Measurements from ENCODE around the gene BCL2L14.

BCL2L14 gene

DNA sequence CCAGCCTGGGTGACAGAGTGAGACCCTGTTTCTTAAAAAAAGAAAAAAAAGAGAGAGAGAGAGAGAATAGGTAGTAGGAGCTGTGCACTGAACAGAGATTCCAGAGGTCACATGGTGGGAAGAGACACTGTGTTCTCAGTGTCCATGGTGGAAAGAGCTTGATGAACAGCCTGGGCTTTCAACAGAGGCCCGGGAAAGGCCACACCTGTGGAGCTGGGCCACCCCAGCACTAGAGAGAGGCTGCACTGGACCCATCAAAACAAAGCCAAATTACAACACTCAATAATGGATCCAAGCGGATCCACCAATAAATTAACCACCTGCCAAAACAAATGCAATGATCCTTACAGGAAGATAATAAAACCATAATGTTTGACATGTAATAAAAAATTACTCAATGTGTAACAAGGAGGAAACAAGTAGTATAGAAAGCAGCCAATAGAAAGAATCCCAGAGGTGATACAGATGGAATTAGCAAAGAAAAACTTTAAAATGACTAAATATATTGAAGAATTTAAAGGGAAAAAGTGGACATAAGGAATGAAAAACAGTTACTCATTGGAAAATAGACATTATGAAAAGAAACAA is 44.8 kb upstream of the BCL2L14 start:
- Histone ChIP-seq H3K4me3 (replicated peaks; ENCODE audit: insufficient read depth, low read length) (no peak overlapping the region), H3K27me3 (ENCODE audit: insufficient read depth, poor library complexity, severe bottlenecking) (no peaks in the 10 kb centered on the region), H3K27ac (replicated peaks) (no peak overlapping the region)
- no peak for DNase-seq (ENCODE audit: low read depth in 1 of 2, low spot score in 1 of 2)
- TF ChIP-seq, protein P1, sequence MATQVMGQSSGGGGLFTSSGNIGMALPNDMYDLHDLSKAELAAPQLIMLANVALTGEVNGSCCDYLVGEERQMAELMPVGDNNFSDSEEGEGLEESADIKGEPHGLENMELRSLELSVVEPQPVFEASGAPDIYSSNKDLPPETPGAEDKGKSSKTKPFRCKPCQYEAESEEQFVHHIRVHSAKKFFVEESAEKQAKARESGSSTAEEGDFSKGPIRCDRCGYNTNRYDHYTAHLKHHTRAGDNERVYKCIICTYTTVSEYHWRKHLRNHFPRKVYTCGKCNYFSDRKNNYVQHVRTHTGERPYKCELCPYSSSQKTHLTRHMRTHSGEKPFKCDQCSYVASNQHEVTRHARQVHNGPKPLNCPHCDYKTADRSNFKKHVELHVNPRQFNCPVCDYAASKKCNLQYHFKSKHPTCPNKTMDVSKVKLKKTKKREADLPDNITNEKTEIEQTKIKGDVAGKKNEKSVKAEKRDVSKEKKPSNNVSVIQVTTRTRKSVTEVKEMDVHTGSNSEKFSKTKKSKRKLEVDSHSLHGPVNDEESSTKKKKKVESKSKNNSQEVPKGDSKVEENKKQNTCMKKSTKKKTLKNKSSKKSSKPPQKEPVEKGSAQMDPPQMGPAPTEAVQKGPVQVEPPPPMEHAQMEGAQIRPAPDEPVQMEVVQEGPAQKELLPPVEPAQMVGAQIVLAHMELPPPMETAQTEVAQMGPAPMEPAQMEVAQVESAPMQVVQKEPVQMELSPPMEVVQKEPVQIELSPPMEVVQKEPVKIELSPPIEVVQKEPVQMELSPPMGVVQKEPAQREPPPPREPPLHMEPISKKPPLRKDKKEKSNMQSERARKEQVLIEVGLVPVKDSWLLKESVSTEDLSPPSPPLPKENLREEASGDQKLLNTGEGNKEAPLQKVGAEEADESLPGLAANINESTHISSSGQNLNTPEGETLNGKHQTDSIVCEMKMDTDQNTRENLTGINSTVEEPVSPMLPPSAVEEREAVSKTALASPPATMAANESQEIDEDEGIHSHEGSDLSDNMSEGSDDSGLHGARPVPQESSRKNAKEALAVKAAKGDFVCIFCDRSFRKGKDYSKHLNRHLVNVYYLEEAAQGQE (IDR thresholded peaks at IDR 0.05; ENCODE audit: insufficient replicate concordance, low read depth), result no peak
- no peak for TF ChIP-seq POLR2AphosphoS5 (IDR thresholded peaks at IDR 0.05; ENCODE audit: low read depth)
- TF ChIP-seq GABPA (IDR thresholded peaks at IDR 0.05; ENCODE audit: low read depth), result no peak
- no peak for TF ChIP-seq CTCF (IDR thresholded peaks at IDR 0.05; ENCODE audit: insufficient read depth, low read length)
- no peak for TF ChIP-seq SPI1 (IDR thresholded peaks at IDR 0.05; ENCODE audit: borderline replicate concordance, low read depth)

- Histone ChIP-seq H3K4me3 (replicated peaks; ENCODE audit: insufficient read depth, low read length) (no peak overlapping the region), H3K27ac (replicated peaks) (no peak overlapping the region), H3K27me3 (ENCODE audit: insufficient read depth, poor library complexity, severe bottlenecking) (no peaks in the 10 kb centered on the region)
- no peak for TF ChIP-seq CTCF (IDR thresholded peaks at IDR 0.05; ENCODE audit: insufficient read depth, low read length)
- TF ChIP-seq, protein P1 (IDR thresholded peaks at IDR 0.05; ENCODE audit: insufficient replicate concordance, low read depth), result no peak
- TF ChIP-seq GABPA (IDR thresholded peaks at IDR 0.05; ENCODE audit: low read depth), result no peak
- no peak for DNase-seq (ENCODE audit: low read depth in 1 of 2, low spot score in 1 of 2)
These were observed 41.9 kb upstream of the BCL2L14 start for GRCh38 chr12:12028668-12029402.

GRCh38 chr12:12029653-12030052 is 41.1 kb upstream of the BCL2L14 start:
- no peak overlapping the region for H3K4me3 ChIP-seq (replicated peaks; ENCODE audit: insufficient read depth, low read length)
- H3K27me3 ChIP-seq (ENCODE audit: insufficient read depth, poor library complexity, severe bottlenecking), result no peaks in the 10 kb centered on the region
- no peak overlapping the region for H3K27ac ChIP-seq (replicated peaks)
- no peak for TF ChIP-seq GABPA (IDR thresholded peaks at IDR 0.05; ENCODE audit: low read depth)
- TF ChIP-seq, protein P1 (IDR thresholded peaks at IDR 0.05; ENCODE audit: insufficient replicate concordance, low read depth), result no peak
- TF ChIP-seq SPI1 (IDR thresholded peaks at IDR 0.05; ENCODE audit: borderline replicate concordance, low read depth), result no peak
- TF ChIP-seq CTCF (IDR thresholded peaks at IDR 0.05; ENCODE audit: insufficient read depth, low read length), result no peak
- no peak for TF ChIP-seq POLR2AphosphoS5 (IDR thresholded peaks at IDR 0.05; ENCODE audit: low read depth)
- DNase-seq (ENCODE audit: low read depth in 1 of 2, low spot score in 1 of 2), result no peak
